ENCODE data around the gene RNF41. TPM values are rescaled to one million over a fixed set of nuclear protein-coding genes. Genes with fewer than 3 reads are reported as not detected.

Gene RNF41
- total and polyA plus RNA-seq, 2 of the 13 experiments (the other 11 are each of a cell fraction or from before 2014, with no cell fraction given): 27.1 to 39.4 TPM

- no peak for TF ChIP-seq ZUFSP (CRISPR knock-in tag; IDR thresholded peaks at IDR 0.05; ENCODE audit: borderline replicate concordance)
- TF ChIP-seq ZSCAN21 (CRISPR knock-in tag; IDR thresholded peaks at IDR 0.05; ENCODE audit: borderline replicate concordance): peak; percentile 70; the same call in 1 of the 2 replicates
- TF ChIP-seq ZMYM2 (CRISPR knock-in tag; IDR thresholded peaks at IDR 0.05): no peak
- TF ChIP-seq PRPF4 (IDR thresholded peaks at IDR 0.05; ENCODE audit: low read depth, low read length, poor library complexity, severe bottlenecking): no peak
- 0 out of 2 replicates have a peak, but pooled peaks have one; percentile 34 for TF ChIP-seq ZNF550 (CRISPR knock-in tag; IDR thresholded peaks at IDR 0.05; ENCODE audit: borderline replicate concordance)
- TF ChIP-seq ZNF768 (CRISPR knock-in tag; IDR thresholded peaks at IDR 0.05): peak; percentile 82
- peak; percentile 77; the same call in 1 of the 2 replicates for TF ChIP-seq IKZF5 (CRISPR knock-in tag; IDR thresholded peaks at IDR 0.05)
- 0 out of 2 replicates have a peak, but pooled peaks have one; percentile 31 for TF ChIP-seq E2F1 (CRISPR knock-in tag; IDR thresholded peaks at IDR 0.05)
- TF ChIP-seq ZNF274 (CRISPR knock-in tag; IDR thresholded peaks at IDR 0.05): peak; percentile 72; the same call in 1 of the 2 replicates
- TF ChIP-seq ZNF580 (CRISPR knock-in tag; IDR thresholded peaks at IDR 0.05; ENCODE audit: borderline replicate concordance, low read depth): peak; percentile 44; the same call in 1 of the 2 replicates
- no peak for TF ChIP-seq HNRNPH1 (optimal IDR thresholded peaks at IDR 0.05; ENCODE audit: low read depth, low read length)
- TF ChIP-seq ATAD3A (CRISPR knock-in tag; IDR thresholded peaks at IDR 0.05): no peak
- no peak for TF ChIP-seq ZNF781 (CRISPR knock-in tag; IDR thresholded peaks at IDR 0.05; ENCODE audit: borderline replicate concordance, not compliant biosample characterization)
- TF ChIP-seq HINFP (CRISPR knock-in tag; IDR thresholded peaks at IDR 0.05; ENCODE audit: low read depth): peak; percentile 70; the same call in 1 of the 2 replicates
- TF ChIP-seq ZBTB1 (CRISPR knock-in tag; IDR thresholded peaks at IDR 0.05; ENCODE audit: borderline replicate concordance): no peak
- no peak for TF ChIP-seq ZNF180 (CRISPR knock-in tag; IDR thresholded peaks at IDR 0.05; ENCODE audit: borderline replicate concordance, low read depth)
- TF ChIP-seq ZNF224 (CRISPR knock-in tag; IDR thresholded peaks at IDR 0.05): no peak
- TF ChIP-seq ZNF280D (CRISPR knock-in tag; IDR thresholded peaks at IDR 0.05): peak; percentile 86
- TF ChIP-seq MED1 (CRISPR knock-in tag; IDR thresholded peaks at IDR 0.05): peak; percentile 37
These were observed 45.1 kb upstream of the RNF41 start, which contains the start of gene COQ10A (continued) for GRCh38 chr12:56266693-56267442.

All from HepG2 (cell line).